ENCODE data around the gene SLC17A5.

Gene SLC17A5

GRCh38 chr6:73653571-73654424, at the start of gene SLC17A5:
Gene SLC17A5 (minus strand): TSS chr6:73653992. CDS start chr6:73653886, 106 bp downstream.
- peaks cover 0 to 22% (median 4%) of the 10 kb centered on the region in 11 experiments; a peak in 14 of 22 replicates for H3K36me3 ChIP-seq
- no peaks in the 10 kb centered on the region for H3K9me3 ChIP-seq (replicated peaks in 1 of 11)
- peak within 1 kb of the TSS; percentile 82 to 99 (median 94) for H3K27ac ChIP-seq
- H3K27me3 ChIP-seq, result no peaks in the 10 kb centered on the region
- peaks cover 0 to 20% (median 0%) of the 10 kb centered on the region in 11 experiments; a peak in 3 of 22 replicates for H4K20me1 ChIP-seq
- H3K9ac ChIP-seq, result peak within 1 kb of the TSS; percentile 87 to 99 (median 96)
- no peak; a peak in 2 of 22 replicates for TF ChIP-seq Cebpa-rat (IDR thresholded peaks at IDR 0.05)
- peaks cover 12 to 29% (median 19%) of the 10 kb centered on the region in 10 experiments; a peak in 19 of 20 replicates for H3K4me1 ChIP-seq
- H3K4me2 ChIP-seq, result peak within 1 kb of the TSS; percentile 72 to 93 (median 89)
- H3K4me3 ChIP-seq, result peak within 1 kb of the TSS; percentile 91 to 100 (median 99)

- Histone ChIP-seq H3K4me3 (no peak overlapping the region), H4K20me1 (no peaks in the 10 kb centered on the region), H3K4me1 (peaks cover 0 to 15% (median 0%) of the 10 kb centered on the region in 10 experiments; a peak in 5 of 20 replicates), H3K36me3 (no peaks in the 10 kb centered on the region), H3K9me3 (replicated peaks in 1 of 11) (no peaks in the 10 kb centered on the region), H3K27me3 (no peaks in the 10 kb centered on the region), H3K9ac (no peak overlapping the region), H3K27ac (no peak overlapping the region), H3K4me2 (0 out of 22 replicates have a peak overlapping the region, but pooled peaks of 1 of the 11 experiments have one; percentile 14)
- no peak for TF ChIP-seq Cebpa-rat (IDR thresholded peaks at IDR 0.05)
Observed at GRCh38 chr6:73703466-73703865, 49.7 kb upstream of the SLC17A5 start.

- Histone ChIP-seq H3K36me3 (no peaks in the 10 kb centered on the region), H3K27me3 (peaks cover 4 to 9% (median 7%) of the 10 kb centered on the region in 11 experiments), H3K4me1 (peaks cover 0 to 15% (median 0%) of the 10 kb centered on the region in 10 experiments; a peak in 5 of 20 replicates), H3K9ac (no peak overlapping the region), H3K27ac (no peak overlapping the region), H3K9me3 (replicated peaks in 1 of 11) (no peaks in the 10 kb centered on the region; a peak in 1 of 22 replicates), H3K4me2 (no peak overlapping the region), H3K4me3 (no peak overlapping the region), H4K20me1 (no peaks in the 10 kb centered on the region)
- TF ChIP-seq Cebpa-rat (IDR thresholded peaks at IDR 0.05), result no peak
Observed at GRCh38 chr6:73702444-73702843, 48.7 kb upstream of the SLC17A5 start.

- H4K20me1 ChIP-seq, result no peaks in the 10 kb centered on the region; a peak in 1 of 22 replicates
- peaks cover 9 to 37% (median 12%) of the 10 kb centered on the region in 10 experiments for H3K4me1 ChIP-seq
- no peak overlapping the region for H3K4me2 ChIP-seq
- no peak overlapping the region for H3K27ac ChIP-seq
- H3K9me3 ChIP-seq (replicated peaks in 1 of 11), result peaks cover 0 to 12% (median 0%) of the 10 kb centered on the region in 11 experiments; a peak in 3 of 22 replicates
- no peak overlapping the region for H3K9ac ChIP-seq
- no peak overlapping the region for H3K4me3 ChIP-seq
- H3K36me3 ChIP-seq, result no peaks in the 10 kb centered on the region
- no peak for TF ChIP-seq Cebpa-rat (IDR thresholded peaks at IDR 0.05)
- H3K27me3 ChIP-seq, result peaks cover 30 to 35% (median 33%) of the 10 kb centered on the region in 11 experiments
Observed at GRCh38 chr6:73699676-73700459, 46.1 kb upstream of the SLC17A5 start.

GRCh38 chr6:73696966-73697655, 43.3 kb upstream of the SLC17A5 start:
- no peaks in the 10 kb centered on the region for H3K36me3 ChIP-seq
- peaks cover 9 to 26% (median 12%) of the 10 kb centered on the region in 10 experiments for H3K4me1 ChIP-seq
- H3K27me3 ChIP-seq, result peaks cover 36 to 51% (median 45%) of the 10 kb centered on the region in 11 experiments
- H3K4me3 ChIP-seq, result no peak overlapping the region
- TF ChIP-seq Cebpa-rat (IDR thresholded peaks at IDR 0.05), result no peak
- H3K9ac ChIP-seq, result no peak overlapping the region
- no peak overlapping the region for H3K27ac ChIP-seq
- H3K9me3 ChIP-seq (replicated peaks in 1 of 11), result peaks cover 0 to 18% (median 4%) of the 10 kb centered on the region in 11 experiments; a peak in 5 of 22 replicates
- H3K4me2 ChIP-seq, result peak overlapping the region in 2 of 11 experiments; percentile 92 to 98; a peak in 3 of 22 replicates
- H4K20me1 ChIP-seq, result no peaks in the 10 kb centered on the region; a peak in 1 of 22 replicates

GRCh38 chr6:73695619-73696421, 42.0 kb upstream of the SLC17A5 start, which contains the start of gene CD109:
Gene CD109 (plus strand): TSS chr6:73696203. CDS start chr6:73696216, 13 bp downstream.
- TF ChIP-seq Cebpa-rat (IDR thresholded peaks at IDR 0.05), result no peak
- peak within 1 kb of the TSS; percentile 8 to 70 (median 28); a peak in 13 of 22 replicates for H3K9ac ChIP-seq
- no peaks in the 10 kb centered on the region for H3K36me3 ChIP-seq
- peak within 1 kb of the TSS; percentile 48 to 72 (median 60) for H3K4me3 ChIP-seq
- H3K9me3 ChIP-seq (replicated peaks in 1 of 11), result peaks cover 0 to 18% (median 4%) of the 10 kb centered on the region in 11 experiments; a peak in 5 of 22 replicates
- H3K4me2 ChIP-seq, result peak within 1 kb of the TSS; percentile 87 to 98 (median 91)
- peaks cover 36 to 51% (median 45%) of the 10 kb centered on the region in 11 experiments for H3K27me3 ChIP-seq
- peaks cover 9 to 26% (median 12%) of the 10 kb centered on the region in 10 experiments for H3K4me1 ChIP-seq
- peak within 1 kb of the TSS in 2 of 11 experiments; percentile 48 to 65; a peak in 5 of 22 replicates for H3K27ac ChIP-seq
- H4K20me1 ChIP-seq, result no peaks in the 10 kb centered on the region; a peak in 1 of 22 replicates

- Histone ChIP-seq H3K9ac (no peak overlapping the region), H4K20me1 (no peaks in the 10 kb centered on the region; a peak in 1 of 22 replicates), H3K4me1 (peaks cover 9 to 33% (median 12%) of the 10 kb centered on the region in 10 experiments), H3K4me2 (peak overlapping the region in 3 of 11 experiments; percentile 92 to 98 (median 94); a peak in 5 of 22 replicates), H3K27me3 (peaks cover 36 to 51% (median 45%) of the 10 kb centered on the region in 11 experiments), H3K36me3 (no peaks in the 10 kb centered on the region), H3K9me3 (replicated peaks in 1 of 11) (peaks cover 0 to 18% (median 4%) of the 10 kb centered on the region in 11 experiments; a peak in 5 of 22 replicates), H3K27ac (no peak overlapping the region), H3K4me3 (0 out of 20 replicates have a peak overlapping the region, but pooled peaks of 1 of the 10 experiments have one; percentile 55)
- no peak for TF ChIP-seq Cebpa-rat (IDR thresholded peaks at IDR 0.05)
Observed at GRCh38 chr6:73694711-73695411, 41.1 kb upstream of the SLC17A5 start.

All from BLaER1 treated with 17β-estradiol and CSF1 and Interleukin-3, amounts not matched to agents 10 nM and 100 nM (cell line).